ENCODE data around the gene TNC.

DNA sequence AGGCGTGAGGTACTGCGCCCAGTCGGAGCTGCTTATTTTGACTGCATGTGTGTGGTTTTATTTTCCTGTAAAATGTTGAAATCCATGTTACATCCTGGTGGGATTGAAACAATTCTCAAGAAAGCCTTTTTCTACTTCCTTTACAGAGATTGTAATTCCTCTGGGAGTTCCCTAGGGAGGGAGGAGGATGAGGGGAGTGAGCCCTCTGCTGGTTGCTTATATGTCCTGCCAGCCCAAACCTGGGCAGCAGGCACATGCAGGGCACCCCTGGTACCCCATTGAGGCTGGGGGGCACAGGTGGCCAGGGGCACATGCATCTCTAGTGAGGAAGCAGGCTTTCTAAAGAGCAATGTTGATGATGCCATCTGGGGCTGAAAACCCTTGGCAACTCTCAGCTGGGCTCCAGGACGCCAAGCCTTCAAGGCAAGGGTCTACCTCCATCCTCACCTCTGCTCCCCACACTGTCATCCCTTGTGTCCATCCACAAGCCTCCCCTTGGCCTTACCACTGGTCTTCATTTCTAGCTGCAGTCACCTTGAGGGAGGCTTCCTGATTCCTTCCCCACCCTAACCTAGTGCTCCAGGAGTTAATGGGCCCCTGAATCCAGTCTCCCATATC is 102.8 kb downstream of the TNC start:
- TF ChIP-seq, protein P1, sequence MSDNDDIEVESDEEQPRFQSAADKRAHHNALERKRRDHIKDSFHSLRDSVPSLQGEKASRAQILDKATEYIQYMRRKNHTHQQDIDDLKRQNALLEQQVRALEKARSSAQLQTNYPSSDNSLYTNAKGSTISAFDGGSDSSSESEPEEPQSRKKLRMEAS (IDR thresholded peaks at IDR 0.05; ENCODE audit: insufficient read depth, insufficient read length): no peak
- TF ChIP-seq, protein P2, sequence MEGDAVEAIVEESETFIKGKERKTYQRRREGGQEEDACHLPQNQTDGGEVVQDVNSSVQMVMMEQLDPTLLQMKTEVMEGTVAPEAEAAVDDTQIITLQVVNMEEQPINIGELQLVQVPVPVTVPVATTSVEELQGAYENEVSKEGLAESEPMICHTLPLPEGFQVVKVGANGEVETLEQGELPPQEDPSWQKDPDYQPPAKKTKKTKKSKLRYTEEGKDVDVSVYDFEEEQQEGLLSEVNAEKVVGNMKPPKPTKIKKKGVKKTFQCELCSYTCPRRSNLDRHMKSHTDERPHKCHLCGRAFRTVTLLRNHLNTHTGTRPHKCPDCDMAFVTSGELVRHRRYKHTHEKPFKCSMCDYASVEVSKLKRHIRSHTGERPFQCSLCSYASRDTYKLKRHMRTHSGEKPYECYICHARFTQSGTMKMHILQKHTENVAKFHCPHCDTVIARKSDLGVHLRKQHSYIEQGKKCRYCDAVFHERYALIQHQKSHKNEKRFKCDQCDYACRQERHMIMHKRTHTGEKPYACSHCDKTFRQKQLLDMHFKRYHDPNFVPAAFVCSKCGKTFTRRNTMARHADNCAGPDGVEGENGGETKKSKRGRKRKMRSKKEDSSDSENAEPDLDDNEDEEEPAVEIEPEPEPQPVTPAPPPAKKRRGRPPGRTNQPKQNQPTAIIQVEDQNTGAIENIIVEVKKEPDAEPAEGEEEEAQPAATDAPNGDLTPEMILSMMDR (IDR thresholded peaks at IDR 0.05; ENCODE audit: extremely low read depth in 1 of 2, insufficient read depth in 1 of 2, low read depth in 1 of 2, low read length in 2 of 2): peak; percentile 50 to 66
- TF ChIP-seq POLR2A (IDR thresholded peaks at IDR 0.05; ENCODE audit: low read depth, low read length): no peak
- no peak for TF ChIP-seq GATA2 (IDR thresholded peaks at IDR 0.05; ENCODE audit: insufficient read depth, insufficient read length, low read depth, low read length)
- TF ChIP-seq EZH2 (IDR thresholded peaks at IDR 0.05; ENCODE audit: borderline replicate concordance, low read depth, low read length, severe bottlenecking): no peak
- TF ChIP-seq FOS (IDR thresholded peaks at IDR 0.05; ENCODE audit: borderline replicate concordance, insufficient read depth, low read length): no peak
- TF ChIP-seq MYC (IDR thresholded peaks at IDR 0.05; ENCODE audit: low read depth, low read length): no peak
- no peak for TF ChIP-seq POLR2AphosphoS5 (IDR thresholded peaks at IDR 0.05; ENCODE audit: insufficient read depth, low read depth, low read length)
- no peak for TF ChIP-seq JUN (IDR thresholded peaks at IDR 0.05; ENCODE audit: borderline replicate concordance, insufficient read depth, insufficient read length, low read depth)

Data from endothelial cell of umbilical vein (primary cell).